GM23248 (cell line): ENCODE measurements around the gene XIRP1.

Experiments used
- EZH2 ChIP-seq: fragments of 200-600 bp; sonication (generic); IDR thresholded peaks from 2 replicates; pipeline ENCODE4 v1.6.1; 2018; ENCODE audit warnings: antibody characterized with exemption, mild to moderate bottlenecking; ENCODE audit not compliant: insufficient read depth, poor library complexity, severe bottlenecking
- EZH2phosphoT487 ChIP-seq: fragments of 200-600 bp; sonication (generic); IDR thresholded peaks from 2 replicates; pipeline ENCODE4 v1.6.1; 2018; ENCODE audit warnings: antibody characterized with exemption, moderate library complexity, mild to moderate bottlenecking, low read depth; ENCODE audit not compliant: insufficient read depth

GRCh38 chr3:39180546-39181346 is 11.6 kb downstream of the XIRP1 start:
- no peak for TF ChIP-seq EZH2phosphoT487
- no peak for TF ChIP-seq EZH2
